Neural cell (in vitro differentiated cells): ENCODE data around the gene CEP85. TPM values are rescaled to one million over a fixed set of nuclear protein-coding genes. Genes with fewer than 3 reads are reported as not detected.

Experiments
- H2AFZ ChIP-seq: fragments of 200-600, 300-800 bp; sonication (generic), shearing (Covaris generic); 2 replicates; pipeline ENCODE4 v1.6.0; 2014; ENCODE audit warnings: low read depth, mild to moderate bottlenecking, antibody characterized with exemption, low read length, moderate library complexity
- H3F3A ChIP-seq: fragments of 200-600 bp; shearing (Covaris generic); 2 replicates; pipeline ENCODE4 v1.6.1; 2016; ENCODE audit warnings: mild to moderate bottlenecking, moderate library complexity, mixed read lengths, antibody characterized with exemption, low read length; ENCODE audit not compliant: insufficient read depth, poor library complexity, severe bottlenecking
- H3K27ac ChIP-seq: fragments of 200-600, 300-800 bp; sonication (generic), shearing (Covaris generic); 2 replicates; pipeline ENCODE4 v1.5.1; 2014; ENCODE audit warnings: mild to moderate bottlenecking, low read length, moderate library complexity
- H3K27me3 ChIP-seq: fragments of 300-800, 200-600 bp; sonication (generic), shearing (Covaris generic); 2 replicates; pipeline ENCODE4 v1.6.0; 2014; ENCODE audit warnings: mild to moderate bottlenecking, low read depth, low read length, moderate library complexity; ENCODE audit not compliant: insufficient read depth
- H3K36me3 ChIP-seq: fragments of 300-800, 200-600 bp; sonication (generic), shearing (Covaris generic); 2 replicates; pipeline ENCODE4 v1.5.1; 2014; ENCODE audit warnings: mild to moderate bottlenecking, antibody characterized with exemption, low read length, moderate library complexity; ENCODE audit not compliant: insufficient read depth
- H3K4me2 ChIP-seq: fragments of 300-800, 200-600 bp; sonication (generic), shearing (Covaris generic); 2 replicates; pipeline ENCODE4 v1.6.0; 2014; ENCODE audit warnings: mild to moderate bottlenecking, low read length
- H3K4me3 ChIP-seq: fragments of 300-800, 200-600 bp; sonication (generic), shearing (Covaris generic); 2 replicates; pipeline ENCODE4 v1.5.1; 2014; ENCODE audit warnings: mild to moderate bottlenecking, low read length, moderate library complexity
- H3K79me2 ChIP-seq: fragments of 200-600 bp; shearing (Covaris generic); replicated peaks from 2 replicates; pipeline ENCODE4 v1.6.0; 2014; ENCODE audit warnings: mild to moderate bottlenecking, low read length, moderate library complexity; ENCODE audit not compliant: insufficient read depth
- H3K9ac ChIP-seq: fragments of 300-800, 200-600 bp; sonication (generic), shearing (Covaris generic); 2 replicates; pipeline ENCODE4 v1.6.1; 2016; ENCODE audit warnings: mild to moderate bottlenecking, low read length, mixed read lengths
- H3K9me2 ChIP-seq: fragments of 200-600 bp; shearing (Covaris generic); 2 replicates; pipeline ENCODE4 v1.6.1; 2016; ENCODE audit warnings: mild to moderate bottlenecking, low read length, mixed read lengths; ENCODE audit not compliant: insufficient read depth
- H3K9me3 ChIP-seq: fragments of 200-600, 300-800 bp; sonication (generic), shearing (Covaris generic); 2 replicates; pipeline ENCODE4 v1.6.1; 2016; ENCODE audit warnings: mild to moderate bottlenecking, mixed run types, low read length, moderate library complexity, mixed read lengths
- H4K20me1 ChIP-seq: fragments of 200-600 bp; shearing (Covaris generic); 2 replicates; pipeline ENCODE4 v1.6.1; 2016; ENCODE audit warnings: mild to moderate bottlenecking, mixed run types; ENCODE audit not compliant: insufficient read depth
- CTCF ChIP-seq: fragments of 450-650 bp; IDR thresholded peaks from 2 replicates; pipeline ENCODE4 v1.5.1; 2014; ENCODE audit warnings: antibody characterized with exemption, mild to moderate bottlenecking, moderate library complexity; ENCODE audit not compliant: poor library complexity, severe bottlenecking
- EP300 ChIP-seq: fragments of 450-650 bp; conservative IDR thresholded peaks from 2 replicates; pipeline ENCODE4 v1.6.1; 2014; ENCODE audit warnings: antibody characterized with exemption, mild to moderate bottlenecking, moderate library complexity; ENCODE audit not compliant: poor library complexity, severe bottlenecking
- EZH2 ChIP-seq: fragments of 200-600, 300-800 bp; shearing (Covaris generic), sonication (generic); IDR thresholded peaks from 2 replicates; pipeline ENCODE4 v1.6.1; 2014; ENCODE audit warnings: antibody characterized with exemption, low read length, borderline replicate concordance, mild to moderate bottlenecking; ENCODE audit not compliant: insufficient read depth, poor library complexity, severe bottlenecking
- MXI1 ChIP-seq: fragments of 450-650 bp; conservative IDR thresholded peaks from 2 replicates; pipeline ENCODE4 v1.6.1; 2014; ENCODE audit warnings: antibody characterized with exemption, mild to moderate bottlenecking; ENCODE audit not compliant: poor library complexity, severe bottlenecking
- POLR2AphosphoS5 ChIP-seq: IDR thresholded peaks from 2 replicates; pipeline ENCODE4 v1.6.1; 2012
- RAD21 ChIP-seq: fragments of 450-650 bp; conservative IDR thresholded peaks from 2 replicates; pipeline ENCODE4 v1.6.1; 2014; ENCODE audit warnings: antibody characterized with exemption, mild to moderate bottlenecking, moderate library complexity
- REST ChIP-seq: IDR thresholded peaks from 2 replicates; pipeline ENCODE4 v1.6.1; 2012; ENCODE audit warnings: borderline replicate concordance
- SMC3 ChIP-seq: fragments of 450-650 bp; conservative IDR thresholded peaks from 2 replicates; pipeline ENCODE4 v1.6.1; 2014; ENCODE audit warnings: antibody characterized with exemption, mild to moderate bottlenecking, moderate library complexity; ENCODE audit not compliant: poor library complexity
- TAF1 ChIP-seq: IDR thresholded peaks from 2 replicates; pipeline ENCODE4 v1.6.1; 2012; ENCODE audit warnings: low read depth
- polyA plus RNA-seq: library from polyadenylated mRNA; depleted of rRNA; stranded (reverse); fragments of >200 nt; gene quantifications from 2 replicates; pipeline ENCODE4 v1.2.3, GENCODE V29; 2014

Gene CEP85
- polyA plus RNA-seq, 1 donor from 2014 or later: 20.5 TPM

- Histone ChIP-seq H3K9ac (no peak overlapping the region), H4K20me1 (no peaks in the 10 kb centered on the region)
Observed at GRCh38 chr1:26237230-26237966, 3.4 kb downstream of the CEP85 start.

GRCh38 chr1:26239936-26240335 is 5.9 kb downstream of the CEP85 start:
- no peak for TF ChIP-seq EZH2
- no peak for TF ChIP-seq TAF1
- no peak for TF ChIP-seq RAD21
- no peak for TF ChIP-seq EP300
- no peak for TF ChIP-seq MXI1
- no peak for TF ChIP-seq CTCF
- TF ChIP-seq SMC3: no peak
- TF ChIP-seq POLR2AphosphoS5: no peak
- TF ChIP-seq REST: no peak
- H3K79me2 ChIP-seq: peaks cover 23% of the 10 kb centered on the region
- H3K9me3 ChIP-seq: no peaks in the 10 kb centered on the region
- H3K36me3 ChIP-seq: no peaks in the 10 kb centered on the region
- H3K9me2 ChIP-seq: no peaks in the 10 kb centered on the region
- no peak overlapping the region for H3K4me3 ChIP-seq
- H3K27ac ChIP-seq: no peak overlapping the region
- no peaks in the 10 kb centered on the region for H3F3A ChIP-seq
- H4K20me1 ChIP-seq: no peaks in the 10 kb centered on the region
- no peak overlapping the region for H2AFZ ChIP-seq
- H3K4me2 ChIP-seq: no peak overlapping the region
- H3K27me3 ChIP-seq: no peaks in the 10 kb centered on the region
- H3K9ac ChIP-seq: no peak overlapping the region

More at GRCh38 chr1:26237230-26237966, 3.4 kb downstream of the CEP85 start:
- no peak for TF ChIP-seq MXI1
- no peak for TF ChIP-seq EP300
- no peak for TF ChIP-seq POLR2AphosphoS5
- no peak for TF ChIP-seq EZH2
- TF ChIP-seq TAF1: no peak
- TF ChIP-seq REST: no peak
- no peak for TF ChIP-seq SMC3
- no peak overlapping the region for H3K4me3 ChIP-seq
- no peak overlapping the region for H3K4me2 ChIP-seq
- H3F3A ChIP-seq: no peaks in the 10 kb centered on the region
- H3K27me3 ChIP-seq: no peaks in the 10 kb centered on the region
- no peak overlapping the region for H2AFZ ChIP-seq
- no peak overlapping the region for H3K27ac ChIP-seq
- H3K36me3 ChIP-seq: no peaks in the 10 kb centered on the region
- H3K9me2 ChIP-seq: no peaks in the 10 kb centered on the region
- no peaks in the 10 kb centered on the region for H3K9me3 ChIP-seq
- peaks cover 23% of the 10 kb centered on the region for H3K79me2 ChIP-seq
